ENCODE measurements around the gene RSL24D1.
"Not testable (repeated sequence)": the region's sequence is repeated elsewhere in the genome, so short reads cannot be mapped to it uniquely, and the experiment has no call there.

RSL24D1 gene

DNA sequence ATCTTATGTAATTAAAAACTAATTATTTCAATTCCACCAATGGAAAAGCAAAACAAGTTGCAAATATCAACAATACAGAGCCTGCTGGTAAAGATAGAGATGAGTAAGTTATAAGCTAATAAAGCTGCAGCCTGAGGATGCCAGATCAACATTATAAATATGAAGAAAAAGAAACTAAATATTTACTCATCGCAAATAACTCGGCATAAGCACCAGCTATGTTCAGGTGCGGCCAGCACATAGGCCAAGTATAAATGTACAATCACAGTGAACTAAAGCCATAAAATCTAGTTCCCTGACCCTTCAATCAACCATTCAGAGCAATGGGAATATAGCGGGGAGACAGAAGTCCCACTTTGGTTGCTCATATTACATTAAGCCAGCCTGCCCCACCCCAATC, 7.7 kb upstream of the RSL24D1 start:
- no peak for DNase-seq

DNA sequence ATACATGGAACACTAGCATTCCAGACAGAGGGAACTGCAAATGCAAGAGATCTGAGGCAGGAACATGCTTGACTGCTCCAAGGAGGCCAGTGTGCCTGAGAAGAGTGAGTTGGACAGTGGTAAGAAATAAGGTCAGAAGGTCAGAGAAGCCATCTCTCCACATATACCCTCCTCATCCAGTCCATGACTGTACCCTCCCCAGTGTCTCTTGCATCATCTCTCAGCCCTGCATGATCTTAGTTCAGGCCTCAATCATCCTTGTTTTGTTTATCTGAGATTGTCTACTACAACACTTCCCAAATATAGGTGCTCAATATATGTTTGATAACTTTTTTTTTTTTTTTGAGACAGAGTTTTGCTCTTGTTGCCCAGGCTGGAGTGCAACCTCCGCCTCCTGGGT, 5.5 kb upstream of the RSL24D1 start:
- DNase-seq, result no peak

DNA sequence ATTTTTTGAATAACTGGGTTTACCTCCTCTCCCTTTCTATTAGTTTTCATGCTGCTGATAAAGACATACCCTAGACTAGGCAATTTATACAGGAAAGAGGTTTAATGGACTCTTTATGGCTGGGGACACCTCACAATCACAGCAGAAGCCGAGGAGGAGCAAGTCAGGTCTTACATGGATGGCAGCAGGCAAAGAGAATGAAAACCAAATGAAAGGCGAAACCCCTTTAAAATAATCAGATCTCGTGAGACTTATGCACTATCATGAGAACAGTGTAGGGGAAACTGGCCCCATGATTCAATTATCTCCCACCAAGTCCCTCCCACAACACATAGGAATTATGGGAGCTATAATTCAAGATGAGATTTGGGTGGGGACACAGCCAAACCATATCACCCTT, 2.0 kb upstream of the RSL24D1 start:
- no peak for DNase-seq

DNA sequence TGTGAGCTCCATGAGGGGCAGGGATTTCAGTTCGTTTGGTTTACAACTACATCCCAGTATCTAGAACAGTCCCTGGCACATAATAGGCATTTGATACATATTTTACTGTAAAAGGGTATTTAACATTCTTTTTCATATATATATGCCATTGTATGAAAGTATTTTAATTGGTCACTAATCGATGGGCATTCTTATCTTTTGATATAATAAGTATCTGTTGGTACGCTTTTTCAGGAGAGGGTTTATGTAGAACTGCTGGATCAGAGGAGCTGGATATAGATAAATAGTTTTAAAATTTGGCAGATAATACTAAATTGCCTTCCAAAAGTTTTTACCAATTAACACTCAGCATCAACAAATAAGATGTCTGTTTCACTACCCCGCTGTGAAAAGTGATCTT, 978 bp upstream of the RSL24D1 start:
- DNase-seq, result no peak

DNA sequence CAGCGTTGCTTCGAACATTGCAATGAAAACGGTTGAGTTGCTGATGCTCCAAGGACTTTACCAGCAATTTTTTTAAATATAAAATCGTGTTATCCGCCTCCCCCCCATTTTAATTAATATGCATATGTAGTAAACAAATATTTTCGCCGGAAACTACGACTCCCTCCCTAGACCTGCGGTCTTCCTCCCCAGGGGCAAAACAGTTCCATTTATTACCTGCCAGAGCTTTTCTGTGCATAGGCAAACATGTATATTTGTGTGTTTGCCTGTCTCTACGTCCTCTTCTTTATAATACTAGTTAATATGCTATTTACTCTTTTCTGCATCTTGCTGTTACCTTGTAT, 593 bp upstream of the RSL24D1 start:
- DNase-seq, result no peak

DNA sequence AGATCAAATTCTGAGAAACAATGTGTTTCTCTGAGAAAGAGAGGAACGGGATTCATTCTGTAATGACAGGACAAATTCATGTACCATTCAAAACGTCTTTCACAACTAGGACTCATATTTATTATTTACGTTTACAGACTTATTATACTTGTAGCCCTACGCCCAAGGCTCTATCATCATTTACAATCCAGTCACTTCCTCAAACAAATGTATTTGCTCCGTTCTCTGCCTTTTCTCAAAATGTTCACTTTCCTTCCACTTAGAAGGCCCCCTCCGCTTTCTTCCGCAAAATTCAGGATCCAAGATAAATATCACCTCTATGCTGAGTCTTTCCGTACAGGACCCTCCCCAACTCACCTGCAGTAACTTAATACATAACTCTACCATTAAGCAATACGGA, 745 bp downstream of the RSL24D1 start:
- DNase-seq, result no peak

DNA sequence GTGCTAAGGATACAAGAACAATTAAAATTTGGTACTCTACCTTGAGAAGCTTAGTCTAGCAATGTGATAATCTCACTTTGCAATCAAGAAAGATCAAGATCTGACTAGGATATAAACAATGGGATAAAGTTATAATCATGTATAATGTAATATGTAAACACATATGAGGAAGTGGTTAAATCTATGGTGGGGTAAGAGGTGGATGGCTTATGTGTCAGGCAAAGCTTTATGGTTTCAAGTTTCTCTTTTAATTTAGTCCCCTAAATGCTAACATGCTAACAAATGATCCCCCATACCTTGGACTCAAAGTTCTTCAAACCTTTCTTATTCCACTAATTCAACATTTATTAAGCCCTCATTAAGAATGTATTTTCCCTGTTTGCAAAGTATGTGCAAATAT, 2.5 kb downstream of the RSL24D1 start:
- DNase-seq, result no peak

DNA sequence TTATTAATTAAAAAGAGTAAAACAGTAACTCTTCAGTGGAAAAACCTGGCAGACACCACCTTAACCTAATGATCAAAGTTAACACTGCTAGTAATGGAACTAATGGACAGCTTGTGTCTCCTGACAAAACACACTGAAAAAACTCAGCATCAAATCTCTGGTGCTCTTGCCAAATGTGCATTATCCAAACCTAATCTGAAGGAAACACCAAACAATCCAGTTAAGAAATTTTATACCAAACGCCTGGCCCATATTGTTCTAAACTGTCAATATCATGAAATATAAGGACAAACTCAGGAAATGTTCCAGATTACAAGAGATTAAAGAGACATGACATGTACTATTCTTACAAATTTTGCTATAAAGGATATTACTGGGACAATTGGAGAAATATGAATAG, 10.4 kb downstream of the RSL24D1 start:
- DNase-seq, result no peak

DNA sequence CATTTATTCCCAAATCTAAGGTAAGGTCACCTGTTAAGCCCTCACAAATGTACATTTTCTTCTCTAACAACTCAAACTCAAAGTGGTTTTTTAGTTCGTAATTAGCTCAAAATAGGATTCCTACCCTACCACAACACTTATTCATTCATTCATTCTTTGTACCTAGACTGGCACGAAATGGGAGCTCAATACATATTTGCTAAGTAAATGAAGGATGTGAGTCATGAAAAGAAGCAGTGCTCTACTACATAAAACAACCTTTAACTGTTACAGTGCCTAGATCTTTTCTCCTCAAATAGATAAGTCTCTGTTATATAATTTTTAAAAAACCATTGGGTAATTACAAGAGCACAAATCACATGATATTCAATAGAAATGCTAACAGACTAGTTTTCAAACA, 13.1 kb downstream of the RSL24D1 start:
- DNase-seq, result no peak

DNA sequence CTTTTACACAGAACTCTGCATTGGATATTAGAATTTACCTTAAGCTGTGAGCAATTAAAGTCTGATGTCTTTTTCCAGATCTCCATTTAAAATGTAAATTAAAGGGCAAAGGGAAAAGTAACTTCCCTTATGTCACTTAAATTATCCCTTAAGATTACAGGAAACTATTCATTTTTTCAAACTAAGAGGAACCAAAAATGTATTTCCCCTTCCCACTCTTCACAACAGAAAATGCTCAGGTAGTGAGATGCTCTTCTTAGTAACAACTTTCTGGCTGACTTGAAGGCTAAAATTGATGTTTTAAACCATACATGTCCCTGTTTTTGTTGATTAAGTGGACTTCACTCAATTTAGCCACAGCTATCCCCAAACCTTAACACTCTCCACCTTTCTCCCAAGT, 17.6 kb downstream of the RSL24D1 start:
- no peak for DNase-seq

DNA sequence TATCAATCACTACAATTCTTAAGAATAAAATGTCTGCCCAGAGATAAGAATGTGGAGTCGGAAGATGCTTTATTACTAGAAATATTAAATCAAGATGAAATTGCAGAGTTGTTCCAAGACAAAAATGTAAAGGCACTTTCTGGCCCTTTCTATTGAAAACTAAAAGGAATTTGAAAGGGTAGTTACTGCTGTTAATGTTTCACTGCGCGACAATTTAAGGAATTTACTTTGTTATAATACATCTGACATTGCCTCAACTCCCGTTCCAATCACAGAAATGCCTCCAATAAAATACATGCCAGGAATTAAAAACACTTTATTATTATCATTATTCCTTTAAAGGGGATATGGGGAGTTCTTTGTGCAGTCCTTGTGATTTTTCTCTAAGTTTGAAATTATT, 26.4 kb downstream of the RSL24D1 start:
- DNase-seq, result no peak

DNA sequence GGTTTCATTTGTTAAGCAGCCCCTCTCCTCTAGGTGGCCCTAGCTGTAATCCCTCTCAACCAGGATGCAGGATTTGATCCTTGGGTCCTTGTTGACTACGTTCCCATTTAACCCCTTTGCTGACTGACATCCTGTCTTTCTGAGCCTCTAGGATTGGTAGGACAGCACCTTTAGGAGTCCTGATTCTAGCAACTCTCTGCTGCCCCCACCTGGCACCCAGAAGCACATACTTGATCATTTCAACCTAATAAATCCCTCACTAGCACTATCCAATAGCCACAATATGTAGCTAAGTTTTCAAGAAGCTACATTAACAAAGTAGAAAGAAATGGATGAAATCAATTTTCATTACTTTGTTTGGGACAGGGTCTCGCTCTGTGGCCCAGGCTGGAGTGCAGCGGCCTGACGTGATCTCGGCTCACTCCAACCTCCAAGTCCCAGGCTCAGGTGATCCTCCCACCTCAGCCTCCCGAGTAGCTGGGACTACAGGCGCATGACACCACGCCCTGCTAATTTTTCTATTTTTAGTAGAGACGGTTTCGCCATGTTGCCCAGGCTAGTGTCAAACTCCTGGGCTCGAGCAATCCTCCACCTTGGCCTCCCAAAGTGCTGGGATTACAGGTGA, 28.3 kb downstream of the RSL24D1 start:
- DNase-seq, result peak; percentile 83 to 93

DNA sequence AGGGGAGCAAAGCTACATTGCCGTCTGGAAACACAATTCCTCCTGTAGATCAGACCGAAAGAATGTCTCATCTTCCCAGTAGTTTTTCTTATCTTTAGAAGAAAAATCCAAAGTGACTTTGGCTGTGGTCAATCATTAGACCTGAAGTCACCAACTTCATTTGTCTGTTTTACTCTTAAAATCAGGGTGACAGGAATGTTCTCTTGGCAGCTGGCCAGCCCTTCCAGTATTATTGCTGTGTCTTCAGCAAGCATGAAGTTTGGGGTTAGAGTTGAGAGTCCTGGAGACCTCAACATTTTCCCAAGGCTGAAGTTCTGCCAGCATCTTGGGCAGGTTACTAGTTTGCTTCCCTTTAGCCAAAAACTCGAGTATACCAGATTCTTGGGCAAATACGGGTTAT, 32.5 kb downstream of the RSL24D1 start:
- DNase-seq, result no peak

DNA sequence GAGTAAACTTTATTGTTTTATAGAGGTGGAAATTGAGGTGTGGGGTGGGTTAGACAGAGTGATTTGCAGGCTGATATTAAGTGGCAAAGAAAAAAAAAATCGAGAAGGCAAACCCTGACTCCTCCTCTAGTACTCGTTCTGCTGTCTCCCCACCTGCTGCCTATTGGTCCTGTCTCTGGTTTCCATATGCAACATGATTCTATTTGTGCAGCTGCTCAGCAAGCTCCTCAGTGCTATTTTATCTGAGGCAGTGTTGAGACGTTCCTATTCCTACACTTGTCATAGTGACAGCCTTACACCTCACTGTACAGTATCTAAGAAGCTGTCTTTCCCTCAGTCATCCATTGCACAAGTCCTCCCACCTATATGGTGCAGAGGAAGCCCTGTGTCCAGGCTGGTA, 45.1 kb downstream of the RSL24D1 start:
- peak in 1 of 2 experiments; percentile 33 for DNase-seq

DNA sequence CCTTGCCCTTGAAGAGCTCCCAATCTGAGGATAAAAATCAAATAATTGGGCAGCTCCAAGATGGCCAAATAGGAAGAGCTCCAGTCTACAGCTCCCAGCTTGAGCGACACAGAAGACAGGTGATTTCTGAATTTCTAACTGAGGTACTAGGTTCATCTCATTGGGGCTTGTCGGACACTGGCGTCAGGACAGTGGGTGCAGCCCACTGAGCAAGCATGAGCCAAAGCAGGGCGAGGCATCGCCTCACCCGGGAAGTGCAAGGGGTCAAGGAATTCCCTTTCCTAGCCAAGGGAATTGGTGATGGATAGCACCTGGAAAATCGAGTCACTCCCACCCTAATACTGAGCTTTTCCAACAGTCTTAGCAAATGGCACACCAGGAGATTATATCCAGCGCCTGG, 53.6 kb downstream of the RSL24D1 start:
- not testable (repeated sequence) for DNase-seq

DNA sequence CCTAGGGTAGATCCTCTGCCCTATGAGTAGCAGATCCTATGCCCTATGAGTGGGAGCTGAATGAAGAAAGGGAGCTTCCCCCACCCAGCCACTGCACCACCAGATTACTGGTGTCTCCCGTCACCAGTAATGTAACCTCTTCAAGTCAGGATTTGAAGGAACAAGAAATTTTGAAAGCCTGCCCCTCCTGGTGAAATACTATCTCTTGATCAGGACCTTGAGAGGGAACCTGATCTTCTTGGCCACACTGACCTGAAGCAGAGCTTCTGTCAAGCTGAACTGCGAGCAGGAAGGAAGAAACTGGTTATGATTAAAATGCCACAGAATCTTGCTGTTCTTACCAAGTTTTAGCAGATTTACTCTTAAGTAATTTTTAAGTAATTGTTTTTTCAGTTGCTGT, 62.8 kb downstream of the RSL24D1 start:
- no peak for DNase-seq

DNA sequence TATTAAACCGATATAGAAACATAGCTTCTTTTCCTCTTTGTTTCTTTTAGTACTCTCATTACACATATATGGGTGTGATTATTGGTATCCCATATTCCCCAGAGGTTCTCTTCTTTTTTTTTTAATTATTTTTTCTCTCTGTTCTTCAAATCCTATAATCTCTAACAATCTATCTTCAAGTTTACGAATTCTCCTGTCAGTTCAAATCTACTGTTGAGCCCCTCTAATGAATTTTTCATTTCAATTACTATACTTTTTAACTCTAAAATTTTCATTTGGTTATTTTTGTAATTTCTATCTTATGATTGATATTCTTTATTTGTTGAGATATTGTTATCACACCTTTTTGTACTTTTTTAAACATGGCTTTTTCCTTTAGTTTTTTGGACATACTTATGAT, 64.1 kb downstream of the RSL24D1 start:
- DNase-seq, result no peak

All from NCI-H524 (cell line).